SK-N-DZ (cell line): ENCODE results near the gene OLFML2A.

Source experiments
- DNase-seq: peaks from one replicate; pipeline ENCODE4 v3.0.0-alpha.2; 2015; ENCODE audit warnings: low spot score

Gene OLFML2A

DNA sequence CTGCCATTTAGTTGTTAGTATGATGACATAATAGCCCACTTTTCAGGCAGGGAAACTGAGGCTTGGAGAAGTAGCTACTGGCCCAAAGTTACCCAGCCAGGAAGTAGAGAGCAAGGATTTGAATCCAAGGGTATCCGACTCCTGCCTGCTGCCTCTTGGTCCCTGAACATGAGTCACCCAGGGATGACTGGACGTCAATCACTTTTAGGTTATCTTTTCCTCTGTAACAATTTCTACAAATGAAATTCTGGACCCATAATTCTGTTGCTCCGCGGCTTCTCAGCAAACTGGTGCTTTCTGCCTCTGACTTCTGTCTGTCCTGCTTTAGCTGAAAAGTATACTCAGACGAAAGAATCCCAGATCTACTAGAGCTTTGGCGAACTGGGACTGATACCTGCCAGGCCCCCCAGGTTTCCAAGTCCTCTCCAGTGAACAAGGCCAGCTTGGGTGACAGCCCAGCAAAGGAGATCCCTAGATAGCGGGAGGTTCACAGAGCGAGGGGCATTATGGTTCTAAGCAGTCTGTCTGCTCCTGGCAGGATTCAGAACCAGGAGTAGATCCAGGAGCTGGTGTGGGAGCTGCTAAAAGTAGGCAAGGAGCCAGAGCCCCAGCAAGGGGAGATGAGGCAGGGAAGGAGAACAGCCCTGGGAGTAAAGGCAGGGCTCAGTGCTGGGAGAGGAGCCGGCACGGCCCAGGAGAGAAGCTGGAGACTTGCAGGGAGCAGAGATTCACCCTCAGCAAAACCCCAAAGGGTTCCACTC is 20.6 kb downstream of the OLFML2A start:
- DNase-seq: no peak

GRCh38 chr9:124799274-124800006 is 22.5 kb downstream of the OLFML2A start:
- no peak for DNase-seq

DNA sequence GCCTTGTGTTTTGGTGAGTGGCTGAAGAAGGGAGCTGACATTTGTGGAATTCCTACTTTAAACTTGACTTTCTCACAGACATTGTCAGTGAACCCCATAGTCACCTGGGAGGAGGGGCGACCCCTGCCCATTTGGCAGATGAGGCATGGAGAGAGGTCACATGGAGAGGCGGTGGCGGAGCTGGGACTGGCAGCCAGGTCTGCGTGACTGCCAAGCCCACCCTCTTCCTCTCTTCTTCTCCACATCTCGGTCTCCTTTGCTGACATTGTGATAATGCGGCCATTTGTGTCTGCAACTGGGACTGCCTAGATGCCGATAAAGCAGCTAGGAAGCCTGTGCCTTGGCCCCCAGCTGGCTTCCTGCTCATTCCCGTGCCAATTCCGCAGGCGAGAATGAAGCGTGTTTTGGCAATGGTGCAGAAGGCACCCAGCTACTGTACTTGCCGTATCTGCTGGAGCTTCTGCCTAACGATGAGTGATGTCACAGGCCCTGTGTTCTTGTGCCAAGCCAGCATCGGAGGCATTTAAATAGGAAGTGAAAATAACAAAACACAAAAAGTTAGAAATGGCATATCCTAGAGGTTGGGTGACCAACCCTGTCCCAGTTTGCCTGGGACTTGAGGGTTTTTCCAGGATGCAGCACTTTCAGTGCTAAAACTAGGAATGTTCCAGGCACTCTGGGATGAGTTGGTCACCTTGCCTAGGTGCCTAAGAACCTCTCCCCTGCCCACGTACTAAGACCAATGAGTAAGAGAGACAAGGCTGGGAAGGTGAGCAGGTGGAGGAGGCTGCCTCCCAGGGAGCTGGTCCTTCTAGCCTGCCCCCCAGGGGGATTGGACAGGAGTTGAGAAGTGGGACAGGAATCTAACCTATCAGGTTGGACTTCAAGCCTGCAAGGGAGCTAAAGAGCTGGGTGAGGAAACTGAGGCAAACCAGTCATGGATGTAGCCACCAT is 23.6 kb downstream of the OLFML2A start:
- DNase-seq: no peak

- DNase-seq: no peak
These were observed 24.4 kb downstream of the OLFML2A start for GRCh38 chr9:124801356-124801755.

DNA sequence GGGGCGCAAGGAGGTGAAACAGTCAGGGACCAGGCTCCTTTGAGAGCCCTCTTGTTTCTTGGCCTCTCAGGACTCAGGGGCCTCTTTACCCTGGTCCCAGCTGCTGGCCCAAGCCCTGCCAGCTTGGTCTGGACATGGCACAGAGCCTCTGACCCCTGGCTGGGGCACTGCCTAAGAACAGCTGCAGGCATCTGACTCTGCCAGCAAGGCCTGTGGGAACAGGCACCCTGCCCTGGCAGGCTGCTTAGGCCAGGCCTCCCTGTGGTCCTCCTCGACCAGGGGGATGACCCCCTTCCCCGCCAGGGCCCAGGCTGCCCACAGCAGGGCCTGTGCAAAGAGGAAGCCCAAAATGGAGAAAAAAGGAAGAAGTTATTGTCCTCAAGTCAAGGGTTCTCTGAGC is 25.5 kb downstream of the OLFML2A start:
- no peak for DNase-seq

DNA sequence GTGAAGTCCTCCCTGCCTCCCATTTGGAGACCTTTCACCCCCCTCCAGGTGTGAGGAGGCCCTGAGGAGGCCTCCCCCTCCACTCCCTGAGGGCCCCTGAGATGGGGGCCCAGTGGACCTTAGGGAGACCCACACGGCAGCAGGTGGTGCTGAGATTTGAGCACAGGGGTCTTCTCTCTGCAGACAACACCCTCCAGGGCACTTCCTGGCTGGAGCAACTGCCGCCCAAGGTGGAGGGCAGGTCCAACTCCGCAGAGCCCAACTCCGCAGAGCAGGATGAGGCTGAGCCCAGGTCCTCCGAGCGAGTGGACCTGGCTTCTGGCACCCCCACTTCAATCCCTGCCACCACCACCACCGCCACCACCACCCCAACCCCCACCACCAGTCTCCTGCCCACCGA is 27.0 kb downstream of the OLFML2A start:
- DNase-seq: no peak

- no peak for DNase-seq
These were observed 28.3 kb downstream of the OLFML2A start for GRCh38 chr9:124805186-124805585.

GRCh38 chr9:124808246-124808956 is 31.5 kb downstream of the OLFML2A start:
- no peak for DNase-seq

DNA sequence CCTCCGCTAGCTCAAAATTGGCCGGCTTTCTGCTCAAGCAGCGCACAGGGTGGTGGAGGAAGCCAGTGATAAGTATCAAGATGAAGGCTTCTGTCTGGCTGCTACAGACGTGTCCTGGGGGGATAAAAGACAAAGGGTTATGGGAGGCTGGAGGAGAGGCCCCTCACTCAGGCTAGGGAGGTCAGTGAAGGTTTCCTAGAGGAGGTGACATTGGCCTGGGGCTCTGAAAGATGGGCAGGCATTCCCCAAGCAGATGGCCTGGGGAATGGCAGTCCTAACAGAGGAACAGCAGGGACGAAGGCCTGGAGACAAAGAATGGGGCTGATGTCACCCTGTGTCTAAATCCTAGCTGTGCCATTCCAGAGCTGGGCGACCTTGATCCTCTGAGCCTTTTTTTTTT is 32.3 kb downstream of the OLFML2A start:
- DNase-seq: no peak

GRCh38 chr9:124809741-124810500 is 33.0 kb downstream of the OLFML2A start:
- DNase-seq: no peak

DNA sequence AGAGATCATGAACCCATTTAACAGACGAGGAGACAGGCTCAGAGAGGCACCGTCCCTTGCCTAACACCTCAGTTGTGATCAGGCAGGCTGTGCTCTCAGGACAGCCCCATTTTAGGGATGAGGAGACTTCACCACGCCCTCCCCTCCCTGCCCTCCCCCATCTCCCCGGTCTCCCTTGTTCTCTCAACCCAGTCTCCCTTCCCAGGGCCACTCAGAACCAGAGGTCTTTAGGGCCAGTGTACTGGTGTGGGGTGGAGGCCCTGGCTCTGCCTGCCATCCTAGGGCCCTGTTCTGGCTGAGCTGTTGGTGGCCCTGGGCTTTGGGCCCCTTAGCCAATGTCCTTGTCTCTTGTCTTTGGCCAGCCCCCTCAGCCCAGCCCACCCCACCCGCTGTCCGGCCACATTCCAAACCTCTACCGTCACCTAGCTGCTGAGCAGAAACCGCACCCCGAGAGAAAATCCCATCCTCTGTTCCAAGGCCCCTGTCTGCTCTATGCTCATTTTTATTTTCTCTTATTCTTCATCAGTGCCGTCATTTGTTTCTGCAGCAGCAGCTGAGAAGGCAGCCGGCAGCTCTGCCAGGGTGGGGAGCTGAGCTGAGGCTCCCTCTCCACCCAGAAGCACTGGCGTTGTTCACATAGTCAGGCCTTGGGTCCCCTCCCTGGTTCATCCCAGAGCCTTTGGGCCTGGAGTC is 33.9 kb downstream of the OLFML2A start:
- DNase-seq: no peak

DNA sequence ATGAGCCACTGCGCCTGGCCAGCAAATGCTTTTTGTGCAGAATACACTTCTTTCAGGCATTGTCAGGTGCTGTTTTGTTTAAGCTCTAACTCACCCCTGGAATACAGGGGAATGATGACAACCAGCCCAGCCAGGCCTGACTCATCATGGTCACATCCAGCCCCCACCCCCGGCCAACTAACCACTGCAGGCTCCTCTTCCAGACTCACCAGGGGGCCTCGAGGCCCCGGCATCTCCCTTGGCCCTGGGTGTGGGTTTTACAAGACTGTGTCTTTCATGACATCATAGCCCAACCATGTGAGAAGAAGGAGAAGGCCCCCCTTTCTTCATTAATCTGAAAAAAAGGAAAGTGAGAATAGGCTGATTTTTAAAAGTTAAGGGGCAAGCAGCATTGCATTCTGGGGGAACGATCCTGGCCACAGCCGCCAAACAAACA is 35.5 kb downstream of the OLFML2A start:
- no peak for DNase-seq

DNA sequence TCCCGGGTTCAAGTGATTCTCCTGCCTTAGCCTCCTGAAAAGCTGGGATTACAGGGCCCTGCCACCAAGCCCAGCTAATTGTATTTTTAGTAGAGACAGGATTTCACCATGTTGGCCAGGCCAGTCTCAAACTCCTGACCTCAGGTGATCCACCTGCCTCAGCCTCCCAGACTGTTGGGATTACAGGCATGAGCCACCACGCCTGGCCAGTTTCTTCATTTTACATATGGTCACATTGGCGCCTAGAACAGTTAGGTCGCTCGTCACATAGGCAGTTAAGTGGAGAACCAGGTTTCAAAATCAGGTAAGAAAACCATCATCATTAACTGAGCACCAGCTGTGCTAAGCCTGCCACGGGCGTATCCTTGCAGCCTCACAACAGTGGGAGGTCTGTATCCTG is 36.1 kb downstream of the OLFML2A start:
- DNase-seq: no peak

DNA sequence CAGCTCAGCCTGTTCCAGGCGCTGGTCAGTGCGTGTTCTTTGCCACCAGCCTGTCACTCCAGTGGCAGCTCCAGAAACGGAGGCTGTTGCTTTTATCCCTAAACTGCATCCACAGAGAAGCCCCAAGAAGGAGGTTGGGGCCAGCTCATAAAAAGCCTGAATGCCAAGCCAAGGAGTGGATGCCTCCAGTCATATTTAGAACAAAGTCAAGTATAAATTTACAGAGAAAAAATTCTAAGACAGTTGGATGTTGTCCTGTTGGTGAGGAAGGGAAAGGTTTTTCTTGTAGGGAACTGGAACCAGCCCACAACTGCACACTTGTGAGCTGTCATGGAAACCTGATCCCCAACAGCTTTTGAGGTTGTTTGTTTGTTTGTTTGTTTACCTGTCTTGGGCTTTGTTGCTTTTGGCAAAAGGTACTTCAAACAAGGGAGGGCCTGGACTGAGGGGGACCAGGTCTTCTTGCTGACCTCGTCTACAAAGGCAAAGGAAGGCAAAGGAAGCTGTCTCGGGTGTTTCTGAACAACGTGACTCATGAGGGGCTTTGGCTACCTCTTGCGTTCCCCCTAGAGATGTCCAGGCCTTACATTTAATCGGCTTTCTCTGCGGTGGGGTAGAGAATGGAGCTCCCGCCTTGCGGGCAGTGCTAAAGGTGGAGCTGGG is 36.7 kb downstream of the OLFML2A start:
- DNase-seq: no peak

DNA sequence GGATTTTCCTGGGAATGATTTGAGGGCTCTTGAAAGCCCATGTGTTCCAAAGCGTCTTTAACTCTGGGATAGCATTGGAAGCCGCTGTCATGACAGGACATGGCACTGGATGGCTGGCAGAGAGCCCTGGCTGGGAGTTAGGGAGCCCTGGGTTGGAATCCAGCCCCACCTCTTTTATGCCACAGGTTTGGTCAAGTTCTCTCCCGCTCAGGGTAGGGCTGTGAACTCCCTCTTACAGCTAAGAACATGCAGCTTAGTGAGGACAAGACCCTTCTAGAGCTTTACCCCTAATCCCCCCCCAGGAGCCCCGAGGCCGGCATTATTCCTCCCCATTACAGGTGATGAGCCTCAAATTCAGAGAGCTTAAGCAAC is 37.2 kb downstream of the OLFML2A start:
- DNase-seq: no peak

- DNase-seq: no peak
These were observed 38.7 kb downstream of the OLFML2A start for GRCh38 chr9:124815601-124816000.

DNA sequence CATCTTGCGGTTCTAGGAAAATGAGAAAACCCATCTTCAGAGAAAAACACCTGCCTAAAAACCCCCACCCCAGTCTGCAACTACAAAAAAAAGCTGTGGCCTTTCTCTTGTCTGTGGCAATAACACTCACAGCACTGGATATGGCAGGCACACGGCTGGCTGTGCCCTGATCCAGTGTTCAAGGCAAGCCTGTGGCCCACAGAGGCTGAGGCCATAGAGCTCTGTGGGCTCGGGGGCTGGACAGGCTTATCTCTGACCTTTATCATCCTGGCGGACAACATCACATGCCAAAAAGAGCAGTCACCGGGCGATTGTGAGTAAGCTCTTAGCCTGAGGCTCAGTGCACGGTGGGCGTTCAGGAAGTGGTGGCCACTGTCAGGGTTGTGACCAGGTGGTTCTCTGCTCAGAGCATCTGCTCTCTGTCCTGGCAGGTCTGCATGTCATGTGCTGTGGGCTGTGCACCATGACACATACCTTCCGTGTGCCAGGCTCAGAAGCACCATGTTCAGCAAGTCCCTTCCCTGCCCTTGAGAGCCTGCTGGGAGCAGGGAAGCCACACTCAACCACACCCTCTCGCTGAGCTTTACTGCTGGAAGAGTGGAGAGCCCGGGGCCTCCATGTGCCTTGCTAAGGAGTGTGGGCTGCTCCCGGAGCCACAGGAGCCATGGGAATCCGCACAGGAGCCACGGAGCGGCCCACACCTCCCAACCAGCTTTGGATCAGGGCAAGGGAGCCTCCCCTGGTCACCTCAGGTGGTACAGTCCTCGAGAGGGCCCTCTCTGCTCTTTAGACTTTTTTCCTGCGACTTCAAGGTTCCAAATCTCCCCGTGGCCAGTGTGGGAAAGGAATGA is 41.7 kb downstream of the OLFML2A start:
- peak; percentile 31 for DNase-seq
